C4-2B (cell line): Measurements from ENCODE around the gene ZNF880.
A peak's percentile ranks its signal among the peaks of the same experiment; 100 is the strongest.
"Not testable (repeated sequence)": the region's sequence is repeated elsewhere in the genome, so short reads cannot be mapped to it uniquely, and the experiment has no call there.

ENCODE experiments used
- H3K27ac ChIP-seq: fragments of 450-650 bp; 2 replicates; pipeline ENCODE4 v1.5.1; 2017
- ZFX ChIP-seq: fragments of 450-650 bp; IDR thresholded peaks from 2 replicates; pipeline ENCODE4 v1.6.1; 2017
- TF ChIP-seq, protein P1 (sequence below): fragments of 450-650 bp; conservative IDR thresholded peaks from 2 replicates; pipeline ENCODE4 v1.5.1; 2017; ENCODE audit warnings: mild to moderate bottlenecking

ZNF880 gene

DNA sequence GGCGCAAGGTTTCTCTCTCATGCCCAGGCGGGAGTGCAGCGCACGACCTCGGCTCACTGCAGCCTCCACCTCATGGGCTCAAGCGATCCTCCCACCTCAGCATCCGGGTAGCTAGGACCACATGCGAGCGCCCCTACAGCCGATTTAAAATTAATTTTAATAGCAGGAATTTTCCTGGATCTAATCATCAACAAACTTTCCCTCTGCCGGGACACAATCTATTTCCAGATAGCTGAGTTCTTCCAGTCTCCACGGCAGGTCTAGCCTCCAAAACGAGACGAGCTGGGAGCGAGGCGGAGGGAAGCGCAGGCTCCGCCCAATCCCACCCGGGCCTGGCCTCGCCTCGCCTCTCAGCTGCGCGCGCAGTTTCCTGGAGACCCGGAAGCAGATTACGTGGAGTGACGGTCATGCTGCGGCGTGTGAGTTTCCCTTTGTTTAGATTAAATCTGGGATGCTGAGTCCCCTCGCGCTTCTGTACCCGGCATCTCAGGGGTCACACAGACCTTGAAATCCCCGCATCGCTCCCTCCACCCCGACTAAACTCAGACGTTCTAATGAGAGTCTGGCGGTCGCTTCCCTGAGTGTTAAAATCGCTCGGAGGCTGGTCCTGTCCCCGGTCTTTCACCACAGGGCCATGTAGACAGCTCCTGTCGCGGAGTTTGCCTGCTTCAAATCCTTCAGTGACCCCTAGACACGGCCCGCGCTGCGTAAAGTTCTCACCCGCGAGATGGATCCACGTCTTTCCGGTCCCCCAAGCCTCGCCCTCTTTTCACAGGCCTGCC, at the start of gene ZNF880:
TSS of gene ZNF880 (plus strand) at position 365 of the 782 bp plus-strand sequence. CDS start at position 408, 43 bp downstream.
- TF ChIP-seq ZFX: no peak
- TF ChIP-seq, protein P1, sequence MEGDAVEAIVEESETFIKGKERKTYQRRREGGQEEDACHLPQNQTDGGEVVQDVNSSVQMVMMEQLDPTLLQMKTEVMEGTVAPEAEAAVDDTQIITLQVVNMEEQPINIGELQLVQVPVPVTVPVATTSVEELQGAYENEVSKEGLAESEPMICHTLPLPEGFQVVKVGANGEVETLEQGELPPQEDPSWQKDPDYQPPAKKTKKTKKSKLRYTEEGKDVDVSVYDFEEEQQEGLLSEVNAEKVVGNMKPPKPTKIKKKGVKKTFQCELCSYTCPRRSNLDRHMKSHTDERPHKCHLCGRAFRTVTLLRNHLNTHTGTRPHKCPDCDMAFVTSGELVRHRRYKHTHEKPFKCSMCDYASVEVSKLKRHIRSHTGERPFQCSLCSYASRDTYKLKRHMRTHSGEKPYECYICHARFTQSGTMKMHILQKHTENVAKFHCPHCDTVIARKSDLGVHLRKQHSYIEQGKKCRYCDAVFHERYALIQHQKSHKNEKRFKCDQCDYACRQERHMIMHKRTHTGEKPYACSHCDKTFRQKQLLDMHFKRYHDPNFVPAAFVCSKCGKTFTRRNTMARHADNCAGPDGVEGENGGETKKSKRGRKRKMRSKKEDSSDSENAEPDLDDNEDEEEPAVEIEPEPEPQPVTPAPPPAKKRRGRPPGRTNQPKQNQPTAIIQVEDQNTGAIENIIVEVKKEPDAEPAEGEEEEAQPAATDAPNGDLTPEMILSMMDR: no peak

DNA sequence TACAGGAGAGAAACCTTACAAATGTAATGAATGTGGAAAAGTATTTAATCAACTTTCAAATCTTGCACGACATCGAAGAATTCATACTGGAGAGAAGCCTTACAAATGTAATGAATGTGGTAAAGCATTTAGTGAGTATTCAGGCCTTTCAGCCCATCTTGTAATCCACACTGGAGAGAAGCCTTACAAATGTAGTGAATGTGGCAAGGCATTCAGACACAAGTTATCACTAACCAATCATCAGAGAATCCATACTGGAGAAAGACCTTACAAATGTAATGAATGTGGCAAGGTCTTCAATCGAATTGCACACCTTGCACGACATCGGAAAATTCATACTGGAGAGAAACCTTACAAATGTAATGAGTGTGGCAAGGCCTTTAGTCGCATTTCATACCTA, 47.3 kb upstream of the ZNF880 start:
- no peak overlapping the region for H3K27ac ChIP-seq
- TF ChIP-seq, protein P1: no peak

More for the DNA sequence above, at the start of gene ZNF880:
- H3K27ac ChIP-seq: peak within 1 kb of the TSS; percentile 82

DNA sequence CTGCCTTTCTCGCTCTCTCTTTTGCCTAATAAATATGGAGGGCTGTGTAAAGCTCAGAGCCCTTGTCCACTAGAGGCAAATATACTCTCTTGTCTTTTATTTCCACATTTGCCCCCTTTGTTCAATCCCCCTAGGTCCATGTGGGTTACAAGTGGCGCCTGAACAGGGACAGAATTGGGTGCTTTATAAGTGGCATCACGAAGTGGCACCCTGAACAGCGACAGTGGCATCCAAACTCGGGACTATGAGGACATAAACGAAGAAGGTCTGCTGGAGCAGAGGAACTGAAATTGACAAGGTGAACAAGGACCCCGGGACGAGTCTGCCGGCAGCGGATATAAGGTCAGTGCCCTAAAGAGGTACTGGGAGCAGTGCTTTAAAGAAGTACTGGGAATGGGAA, 38.0 kb upstream of the ZNF880 start:
- no peak overlapping the region for H3K27ac ChIP-seq
- TF ChIP-seq, protein P1: no peak
- no peak for TF ChIP-seq ZFX

DNA sequence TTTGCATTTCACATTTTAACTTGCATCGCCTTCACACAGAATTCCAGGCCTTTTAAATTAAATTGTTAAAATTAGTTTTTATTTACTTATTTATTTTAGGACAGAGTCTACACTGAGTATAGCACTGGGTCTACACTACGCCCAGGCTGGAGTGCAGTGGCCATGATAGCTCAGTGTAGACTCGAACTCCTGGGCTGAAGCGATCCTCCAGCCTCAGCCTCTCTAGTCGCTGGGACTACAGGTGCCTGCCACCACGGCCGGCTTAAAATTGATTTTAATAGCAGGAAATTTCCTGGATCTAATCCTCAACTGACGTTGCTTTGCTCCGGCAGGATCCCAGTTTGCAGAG, 34.0 kb upstream of the ZNF880 start:
- TF ChIP-seq, protein P1: no peak
- TF ChIP-seq ZFX: no peak
- H3K27ac ChIP-seq: peak overlapping the region; percentile 73

DNA sequence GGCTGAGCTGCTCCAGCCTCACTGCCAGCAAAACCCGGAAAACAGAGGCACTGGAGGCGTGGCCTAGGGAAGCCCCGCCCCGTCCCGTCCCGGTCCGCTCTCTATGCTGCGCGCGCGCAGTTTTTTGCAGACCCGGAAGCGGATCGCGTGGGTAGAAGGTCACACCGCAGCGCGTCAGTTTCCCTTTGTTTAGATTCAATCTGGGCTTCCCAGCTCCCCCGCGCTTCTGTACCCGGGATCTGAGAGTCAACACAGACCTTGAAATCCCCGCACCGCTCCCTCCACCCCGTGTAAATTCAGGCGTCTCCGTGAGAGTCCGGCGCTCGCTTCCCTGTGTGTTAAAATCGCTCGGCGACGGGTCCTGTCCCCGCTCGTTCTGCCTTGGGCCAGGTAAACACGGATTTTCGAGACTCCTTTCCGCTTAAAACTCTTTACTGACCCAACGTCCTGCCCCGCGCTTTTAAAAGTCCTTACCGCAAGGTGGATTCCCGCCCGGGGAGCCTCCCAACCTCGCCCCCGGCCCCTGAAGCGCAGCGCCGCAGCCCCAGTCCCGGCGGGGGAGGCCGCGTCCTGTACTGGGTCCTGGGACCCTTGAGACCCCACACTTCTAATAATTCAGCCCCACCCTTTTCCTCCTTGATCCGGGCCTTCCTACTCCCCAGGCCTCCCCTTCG, 33.5 kb upstream of the ZNF880 start, which contains the start of gene ZNF610:
TSS of gene ZNF610 (plus strand) at position 127 of the 674 bp plus-strand sequence. CDS start 12,930 bp downstream, outside the sequence.
- peak within 1 kb of the TSS; percentile 73 for H3K27ac ChIP-seq
- peak; percentile 31; the same call in 1 of the 2 replicates for TF ChIP-seq ZFX
- TF ChIP-seq, protein P1: no peak

DNA sequence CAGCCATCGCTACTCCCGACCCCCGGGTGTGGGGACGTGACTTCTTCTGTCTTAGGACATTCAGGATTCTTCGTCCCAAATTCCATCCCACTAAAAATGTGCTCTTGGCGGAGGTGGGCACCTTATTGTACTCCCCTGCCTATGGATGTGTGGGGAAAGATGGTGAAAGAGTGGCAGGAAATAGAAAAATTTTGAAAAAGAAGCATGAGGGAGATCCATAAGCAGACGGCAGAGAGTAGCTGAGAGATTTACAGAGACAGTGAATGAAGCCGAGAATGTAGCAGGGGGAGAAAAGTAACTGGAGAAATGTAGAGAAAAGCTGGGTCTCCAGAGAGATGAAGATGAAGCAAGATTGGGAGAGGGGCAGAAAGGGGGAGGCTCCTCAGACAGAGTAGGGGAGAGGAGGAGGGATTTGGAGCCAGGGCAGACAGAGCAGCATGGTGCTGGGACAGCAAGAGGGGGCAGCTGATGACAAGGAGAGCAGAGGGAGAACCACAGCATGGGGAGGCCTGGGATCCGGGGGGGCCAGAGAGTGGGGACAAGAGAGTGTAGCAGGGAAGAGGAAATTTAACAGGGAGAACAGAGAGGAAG, 32.8 kb upstream of the ZNF880 start:
- H3K27ac ChIP-seq: peak overlapping the region; percentile 73
- TF ChIP-seq, protein P1: no peak
- TF ChIP-seq ZFX: 0 out of 2 replicates have a peak, but pooled peaks have one; percentile 1

DNA sequence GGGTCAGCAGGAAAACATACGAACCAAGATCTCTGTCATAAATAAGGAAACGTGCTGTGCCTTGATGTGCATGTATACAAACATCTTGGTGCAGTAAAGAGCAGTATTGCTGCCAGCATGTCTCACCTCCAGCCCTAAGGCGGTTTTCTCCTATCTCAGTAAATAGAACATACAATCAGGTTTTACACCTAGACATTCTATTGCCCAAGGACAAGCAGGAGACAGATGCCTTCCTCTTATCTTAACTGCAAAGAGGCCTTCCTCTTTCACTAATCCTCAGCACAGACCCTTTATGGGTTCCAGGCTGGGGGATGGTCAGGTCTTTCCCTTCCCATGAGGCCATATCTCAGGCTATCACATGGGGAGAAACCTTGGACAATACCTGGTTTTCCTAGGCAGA, 30.7 kb upstream of the ZNF880 start:
- not testable (repeated sequence) for H3K27ac ChIP-seq
